Measurements from ENCODE around the gene SLC19A1.

The SLC19A1 gene

GRCh38 chr21:45465105-45465504 lies 77.1 kb downstream of the SLC19A1 start:
- H3K4me3 ChIP-seq (ENCODE audit: low read length) = no peak overlapping the region
- no peak for TF ChIP-seq CTCF (conservative IDR thresholded peaks at IDR 0.05; ENCODE audit: low read depth, low read length)
- DNase-seq (ENCODE audit: low read depth) = no peak

- H3K4me3 ChIP-seq (ENCODE audit: low read length) = no peak overlapping the region
- DNase-seq (ENCODE audit: low read depth) = no peak
- no peak for TF ChIP-seq CTCF (conservative IDR thresholded peaks at IDR 0.05; ENCODE audit: low read depth, low read length)
Observed at GRCh38 chr21:45464309-45464708, 77.9 kb downstream of the SLC19A1 start.

- no peak overlapping the region for H3K4me3 ChIP-seq (ENCODE audit: low read length)
- DNase-seq (ENCODE audit: low read depth) = no peak
- TF ChIP-seq CTCF (conservative IDR thresholded peaks at IDR 0.05; ENCODE audit: low read depth, low read length) = no peak
Observed at GRCh38 chr21:45463871-45464270, 78.4 kb downstream of the SLC19A1 start.

- DNase-seq (ENCODE audit: low read depth) = no peak
- H3K4me3 ChIP-seq (ENCODE audit: low read length) = no peak overlapping the region
- TF ChIP-seq CTCF (conservative IDR thresholded peaks at IDR 0.05; ENCODE audit: low read depth, low read length) = no peak
Observed at GRCh38 chr21:45461806-45462341, 80.4 kb downstream of the SLC19A1 start.

- no peak overlapping the region for H3K4me3 ChIP-seq (ENCODE audit: low read length)
- DNase-seq (ENCODE audit: low read depth) = no peak
- no peak for TF ChIP-seq CTCF (conservative IDR thresholded peaks at IDR 0.05; ENCODE audit: low read depth, low read length)
Observed at GRCh38 chr21:45461369-45461750, 80.9 kb downstream of the SLC19A1 start.

- TF ChIP-seq CTCF (conservative IDR thresholded peaks at IDR 0.05; ENCODE audit: low read depth, low read length) = no peak
- peak; percentile 59 for DNase-seq (ENCODE audit: low read depth)
- no peak overlapping the region for H3K4me3 ChIP-seq (ENCODE audit: low read length)
Observed at GRCh38 chr21:45460611-45461368, 81.5 kb downstream of the SLC19A1 start.

GRCh38 chr21:45460011-45460565 lies 82.2 kb downstream of the SLC19A1 start:
- H3K4me3 ChIP-seq (ENCODE audit: low read length) = no peak overlapping the region
- DNase-seq (ENCODE audit: low read depth) = no peak
- TF ChIP-seq CTCF (conservative IDR thresholded peaks at IDR 0.05; ENCODE audit: low read depth, low read length) = no peak

All from retinal pigment epithelial cell (primary cell).